ENCODE data around the gene PDE1C.

PDE1C gene

DNA sequence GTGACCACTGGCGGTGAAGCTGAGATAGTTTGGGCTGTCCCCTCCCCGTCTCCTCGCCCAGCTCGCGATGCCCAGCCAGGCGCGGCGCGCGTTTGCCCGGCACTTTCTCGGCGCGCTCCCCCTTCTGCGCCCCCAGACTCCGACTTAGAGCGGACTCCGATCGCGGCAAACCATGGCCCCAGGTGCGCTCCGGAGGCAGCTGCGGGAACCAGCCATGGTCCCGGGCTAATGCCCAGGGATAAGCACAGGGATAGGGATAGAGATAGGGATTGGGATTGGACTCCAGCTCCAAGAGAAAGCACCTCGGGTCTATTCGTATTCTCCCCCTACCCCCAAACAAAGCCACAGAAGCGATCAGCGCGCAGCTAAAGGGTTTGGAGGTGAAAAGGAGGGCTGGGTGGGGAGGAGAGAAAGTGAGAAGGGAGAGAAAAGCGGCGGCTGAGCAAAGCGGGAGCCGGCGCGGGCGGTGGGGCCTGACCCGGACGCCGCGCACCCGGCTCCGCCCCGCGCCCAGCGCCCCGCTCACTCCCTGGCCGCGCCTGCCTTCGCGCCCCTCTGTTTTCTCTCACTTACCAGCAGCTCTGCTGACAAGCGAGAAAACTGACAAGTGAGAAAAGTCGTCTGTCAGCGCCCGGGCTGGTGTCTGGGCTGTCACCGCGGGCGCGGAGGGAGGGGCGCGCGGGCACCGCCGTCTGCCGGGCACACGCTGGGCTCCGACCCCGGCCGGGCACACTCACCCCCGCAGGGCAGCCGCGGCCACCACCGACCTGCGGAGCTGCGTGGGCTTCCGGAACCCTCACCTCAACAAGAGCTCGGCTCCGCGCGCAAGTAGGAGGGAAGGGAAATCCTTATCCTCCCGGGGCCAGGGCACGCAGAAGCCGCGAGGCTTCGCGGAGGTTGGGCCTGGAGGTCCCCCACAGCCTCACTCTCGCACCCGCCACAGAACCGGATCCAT, at the start of gene PDE1C:
TSS of gene PDE1C (minus strand) at position 2 of the 955 bp plus-strand sequence.
- H3K9me3 Mint-ChIP-seq (ENCODE audit: low read depth): peaks cover 5% of the 10 kb centered on the region
- H3K4me1 Mint-ChIP-seq (ENCODE audit: low read depth): no peaks in the 10 kb centered on the region
- H3K36me3 Mint-ChIP-seq: no peaks in the 10 kb centered on the region
- H3K27ac Mint-ChIP-seq: no peak within 1 kb of the TSS
- no peak within 1 kb of the TSS for H3K4me3 Mint-ChIP-seq
- H3K27me3 Mint-ChIP-seq: peaks cover 22% of the 10 kb centered on the region

DNA sequence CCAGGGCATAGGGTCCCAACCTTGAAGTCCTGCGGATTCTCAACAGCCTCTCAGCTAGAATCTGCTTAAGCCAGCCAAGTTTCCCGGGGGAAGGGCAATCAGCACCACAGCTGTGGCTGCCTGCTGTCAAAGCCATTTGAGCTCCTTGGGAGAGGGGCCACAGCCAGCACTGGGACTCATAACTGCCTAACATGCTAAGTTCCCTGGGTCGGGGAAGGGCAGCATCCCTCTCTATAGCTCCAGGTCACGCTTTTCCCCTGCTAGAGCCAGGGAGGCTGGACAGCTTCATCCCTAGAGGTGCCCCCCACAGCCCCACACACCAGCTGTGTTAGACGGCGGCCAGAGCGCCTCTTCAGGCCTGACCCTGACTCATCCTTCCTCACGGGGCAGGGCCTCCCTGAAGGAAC, 49.6 kb upstream of the PDE1C start:
- no peak overlapping the region for H3K27ac Mint-ChIP-seq
- H3K27me3 Mint-ChIP-seq: no peaks in the 10 kb centered on the region
- H3K4me3 Mint-ChIP-seq: no peak overlapping the region
- peaks cover 13% of the 10 kb centered on the region for H3K9me3 Mint-ChIP-seq (ENCODE audit: low read depth)
- no peaks in the 10 kb centered on the region for H3K4me1 Mint-ChIP-seq (ENCODE audit: low read depth)
- no peaks in the 10 kb centered on the region for H3K36me3 Mint-ChIP-seq

DNA sequence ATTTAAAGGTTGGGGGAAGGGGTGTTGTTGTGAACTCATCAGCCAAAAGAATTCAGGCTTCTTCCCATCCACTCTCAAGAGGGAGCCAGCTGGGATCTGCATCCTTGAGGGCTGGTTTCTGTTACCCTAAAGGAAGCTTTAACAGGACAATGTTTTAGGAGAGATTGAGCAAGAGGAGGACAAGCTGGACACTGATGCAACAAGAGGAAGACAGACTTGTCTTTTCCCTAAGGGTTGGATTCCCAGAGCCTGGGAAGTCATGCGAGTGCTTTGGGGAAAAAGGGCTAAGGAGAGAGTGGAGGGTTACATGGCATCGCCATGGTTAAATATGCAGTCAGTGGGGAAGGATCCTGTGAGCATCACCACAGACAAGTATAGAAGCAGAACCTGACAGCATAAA, 47.6 kb upstream of the PDE1C start:
- no peaks in the 10 kb centered on the region for H3K36me3 Mint-ChIP-seq
- H3K4me3 Mint-ChIP-seq: no peak overlapping the region
- no peaks in the 10 kb centered on the region for H3K4me1 Mint-ChIP-seq (ENCODE audit: low read depth)

DNA sequence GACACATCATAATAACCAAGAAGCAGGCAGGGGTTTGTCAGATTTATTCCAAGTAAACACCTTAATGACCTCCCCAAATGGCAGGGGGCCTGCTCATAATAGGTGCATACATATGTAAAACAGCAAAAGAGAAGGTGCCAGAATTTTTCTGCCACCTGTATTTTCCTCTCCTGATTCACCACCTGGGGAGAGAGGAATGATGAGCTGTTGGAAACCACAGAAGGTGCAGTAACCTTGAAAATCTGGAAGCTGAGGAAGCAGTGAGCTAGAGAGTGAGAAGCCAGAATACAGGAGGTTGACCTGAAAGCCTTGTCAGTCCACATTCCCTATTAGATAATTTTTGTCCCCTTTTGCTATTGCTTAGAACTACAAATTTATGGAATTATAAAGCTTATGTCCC, 46.2 kb upstream of the PDE1C start:
- Mint-ChIP-seq H3K9me3 (ENCODE audit: low read depth) (peaks cover 7% of the 10 kb centered on the region), H3K4me3 (no peak overlapping the region), H3K27me3 (no peaks in the 10 kb centered on the region), H3K27ac (no peak overlapping the region), H3K36me3 (no peaks in the 10 kb centered on the region), H3K4me1 (ENCODE audit: low read depth) (no peaks in the 10 kb centered on the region)

More for the DNA sequence above, 47.6 kb upstream of the PDE1C start:
- Mint-ChIP-seq H3K27me3 (no peaks in the 10 kb centered on the region), H3K27ac (no peak overlapping the region), H3K9me3 (ENCODE audit: low read depth) (peaks cover 7% of the 10 kb centered on the region)

DNA sequence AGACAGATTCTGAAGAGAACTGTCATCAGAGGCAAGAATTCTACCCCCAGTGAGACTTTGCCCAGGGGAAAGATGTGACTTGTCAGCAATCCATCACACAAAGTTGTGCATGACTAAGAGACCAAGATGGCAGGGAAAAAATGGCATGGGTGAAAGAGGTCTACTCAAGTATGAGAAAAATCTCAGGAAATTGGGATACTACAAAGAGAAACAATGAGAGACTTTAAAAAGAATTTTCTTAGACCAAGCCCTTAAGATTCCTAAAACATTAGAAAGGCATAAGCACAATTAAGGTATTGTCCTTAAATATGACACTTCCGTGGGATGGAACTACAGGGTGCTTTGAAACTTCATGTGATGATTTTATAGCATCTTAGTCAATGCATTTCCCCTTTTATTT, 45.6 kb upstream of the PDE1C start:
- peaks cover 13% of the 10 kb centered on the region for H3K9me3 Mint-ChIP-seq (ENCODE audit: low read depth)
- H3K27me3 Mint-ChIP-seq: no peaks in the 10 kb centered on the region
- H3K4me1 Mint-ChIP-seq (ENCODE audit: low read depth): no peaks in the 10 kb centered on the region
- no peak overlapping the region for H3K27ac Mint-ChIP-seq
- H3K4me3 Mint-ChIP-seq: no peak overlapping the region
- H3K36me3 Mint-ChIP-seq: no peaks in the 10 kb centered on the region

DNA sequence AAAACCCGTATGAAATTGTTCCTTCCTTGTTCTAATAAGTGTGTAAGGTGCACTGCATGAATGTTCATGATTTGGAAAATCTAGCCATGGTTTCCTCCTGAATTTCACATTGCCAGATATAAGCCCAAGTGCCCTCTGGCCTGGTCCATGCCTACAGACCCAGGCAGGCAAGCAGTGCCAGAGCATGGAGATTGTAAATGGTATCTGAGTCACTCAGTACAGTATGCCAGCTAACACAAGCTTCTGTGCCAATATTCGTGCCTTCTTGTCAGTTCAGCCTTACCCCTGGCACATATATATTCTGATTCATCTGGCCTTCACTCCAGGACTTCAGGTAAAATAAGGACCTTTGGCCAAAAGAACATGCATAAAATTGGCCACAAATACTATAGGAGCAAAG, 38.4 kb upstream of the PDE1C start:
- H3K27ac Mint-ChIP-seq: no peak overlapping the region
- H3K27me3 Mint-ChIP-seq: no peaks in the 10 kb centered on the region
- peaks cover 27% of the 10 kb centered on the region for H3K9me3 Mint-ChIP-seq (ENCODE audit: low read depth)
- no peaks in the 10 kb centered on the region for H3K36me3 Mint-ChIP-seq
- H3K4me3 Mint-ChIP-seq: no peak overlapping the region
- H3K4me1 Mint-ChIP-seq (ENCODE audit: low read depth): no peaks in the 10 kb centered on the region

DNA sequence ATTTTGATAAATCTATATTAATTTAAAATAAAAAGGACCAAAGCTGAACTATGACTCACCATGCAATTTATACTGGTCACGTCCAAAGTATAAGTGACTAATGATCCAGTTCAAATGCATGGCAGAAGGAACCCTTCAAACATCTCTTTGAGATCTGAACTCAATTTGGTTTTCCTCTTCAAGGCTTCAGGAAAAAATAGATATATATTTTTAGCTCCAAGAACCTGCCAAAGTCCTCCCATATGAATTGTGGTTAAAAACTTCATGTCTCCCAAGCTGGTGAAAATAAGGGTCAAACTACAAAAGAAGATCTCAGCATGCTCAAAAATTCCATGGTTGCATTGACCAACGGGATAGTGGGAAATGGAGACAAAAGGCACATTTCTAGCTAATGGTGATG, 34.6 kb upstream of the PDE1C start:
- Mint-ChIP-seq H3K9me3 (ENCODE audit: low read depth) (peaks cover 14% of the 10 kb centered on the region), H3K4me1 (ENCODE audit: low read depth) (no peaks in the 10 kb centered on the region), H3K36me3 (no peaks in the 10 kb centered on the region), H3K4me3 (no peak overlapping the region), H3K27ac (no peak overlapping the region), H3K27me3 (no peaks in the 10 kb centered on the region)

DNA sequence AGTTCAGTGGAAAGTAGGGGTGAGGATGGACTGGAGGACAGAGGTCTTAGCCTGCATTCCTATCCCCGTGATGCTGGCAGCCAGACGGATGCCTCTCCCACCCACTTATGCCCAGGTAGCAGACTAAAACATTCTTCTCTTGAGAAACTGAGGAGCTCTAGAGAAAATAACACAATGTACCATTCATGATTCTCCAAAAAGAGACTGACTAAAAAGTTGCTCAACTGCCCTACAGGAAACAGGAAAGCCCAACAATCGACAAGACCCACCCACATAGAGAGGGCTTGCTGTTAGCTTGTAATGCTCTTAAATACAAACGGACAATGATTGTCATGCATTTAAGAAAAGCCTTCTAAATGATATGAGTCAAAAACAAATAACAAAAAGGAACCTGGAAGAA, 33.2 kb upstream of the PDE1C start:
- Mint-ChIP-seq H3K27me3 (no peaks in the 10 kb centered on the region), H3K4me3 (no peak overlapping the region), H3K36me3 (no peaks in the 10 kb centered on the region), H3K9me3 (ENCODE audit: low read depth) (peaks cover 14% of the 10 kb centered on the region), H3K27ac (no peak overlapping the region), H3K4me1 (ENCODE audit: low read depth) (no peaks in the 10 kb centered on the region)

DNA sequence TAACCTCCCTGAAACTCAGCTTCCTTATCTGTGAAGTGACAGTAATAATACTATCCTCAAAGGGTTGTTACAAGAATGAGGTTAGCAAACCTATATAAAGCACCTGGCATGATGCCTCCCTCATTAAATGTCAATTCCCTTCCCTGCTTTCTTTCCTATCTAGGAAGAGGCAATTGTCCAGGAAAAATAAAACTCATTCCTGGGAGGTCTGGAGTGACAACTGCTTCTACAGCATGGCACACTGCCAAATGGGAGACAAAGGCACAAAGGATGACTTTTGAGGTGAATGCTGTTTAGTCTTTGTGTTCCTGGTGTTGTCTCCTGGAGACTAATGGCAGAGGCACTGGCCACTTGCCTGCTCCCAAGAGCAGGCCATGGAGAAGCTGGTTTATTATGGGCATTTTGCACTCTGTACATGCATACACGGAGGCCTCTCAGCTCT, 32.2 kb upstream of the PDE1C start:
- H3K4me1 Mint-ChIP-seq (ENCODE audit: low read depth): no peaks in the 10 kb centered on the region
- no peak overlapping the region for H3K4me3 Mint-ChIP-seq
- peaks cover 11% of the 10 kb centered on the region for H3K9me3 Mint-ChIP-seq (ENCODE audit: low read depth)
- H3K36me3 Mint-ChIP-seq: no peaks in the 10 kb centered on the region
- no peak overlapping the region for H3K27ac Mint-ChIP-seq
- no peaks in the 10 kb centered on the region for H3K27me3 Mint-ChIP-seq

DNA sequence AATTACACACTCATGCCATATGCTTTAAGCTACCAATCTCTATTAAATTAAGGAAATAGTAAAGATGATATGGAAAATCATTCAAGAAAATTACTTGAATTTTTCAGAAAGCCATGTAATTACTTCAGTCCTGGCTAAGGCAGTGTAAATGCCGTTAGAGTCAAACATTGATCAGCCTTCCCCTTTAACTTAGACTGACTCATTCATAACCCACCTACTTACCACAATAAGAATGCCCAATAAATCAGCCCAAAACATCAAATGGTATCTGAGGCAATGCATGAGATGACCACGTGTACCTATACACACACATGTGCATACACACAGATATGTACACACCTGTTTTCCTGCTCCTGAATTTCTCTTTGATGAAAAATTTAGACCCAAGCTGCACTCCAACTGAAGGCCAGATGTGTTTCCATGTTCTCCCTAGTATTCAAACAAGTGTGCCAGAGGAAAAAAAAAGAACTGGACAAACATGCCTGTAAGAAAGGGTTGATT, 30.2 kb upstream of the PDE1C start:
- Mint-ChIP-seq H3K4me3 (no peak overlapping the region), H3K27ac (no peak overlapping the region)

DNA sequence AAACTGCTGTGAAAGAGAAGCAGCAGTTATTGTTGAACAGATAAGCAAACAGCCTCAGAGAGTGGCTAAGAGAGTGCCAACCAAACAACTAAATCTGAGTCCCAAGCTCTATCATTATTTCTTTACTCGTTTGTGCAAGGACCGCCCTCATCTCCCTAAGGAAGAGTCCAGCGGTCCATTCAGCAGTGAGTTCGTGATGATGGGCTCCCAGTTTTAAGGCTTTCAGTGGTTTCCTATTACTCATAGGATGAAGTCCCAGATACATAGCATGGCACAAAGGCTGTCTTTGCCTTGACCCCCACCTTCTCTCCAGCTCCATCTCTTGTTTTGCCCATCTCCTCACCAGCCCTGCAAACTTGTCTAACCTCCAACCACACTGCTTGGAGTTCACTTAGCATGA, 24.3 kb upstream of the PDE1C start:
- no peak overlapping the region for H3K27ac Mint-ChIP-seq
- H3K27me3 Mint-ChIP-seq: no peaks in the 10 kb centered on the region
- H3K4me3 Mint-ChIP-seq: no peak overlapping the region
- no peaks in the 10 kb centered on the region for H3K4me1 Mint-ChIP-seq (ENCODE audit: low read depth)
- no peaks in the 10 kb centered on the region for H3K36me3 Mint-ChIP-seq
- H3K9me3 Mint-ChIP-seq (ENCODE audit: low read depth): no peaks in the 10 kb centered on the region

More for the DNA sequence above, 30.2 kb upstream of the PDE1C start:
- no peaks in the 10 kb centered on the region for H3K27me3 Mint-ChIP-seq
- H3K36me3 Mint-ChIP-seq: no peaks in the 10 kb centered on the region
- peaks cover 7% of the 10 kb centered on the region for H3K9me3 Mint-ChIP-seq (ENCODE audit: low read depth)
- H3K4me1 Mint-ChIP-seq (ENCODE audit: low read depth): no peaks in the 10 kb centered on the region

DNA sequence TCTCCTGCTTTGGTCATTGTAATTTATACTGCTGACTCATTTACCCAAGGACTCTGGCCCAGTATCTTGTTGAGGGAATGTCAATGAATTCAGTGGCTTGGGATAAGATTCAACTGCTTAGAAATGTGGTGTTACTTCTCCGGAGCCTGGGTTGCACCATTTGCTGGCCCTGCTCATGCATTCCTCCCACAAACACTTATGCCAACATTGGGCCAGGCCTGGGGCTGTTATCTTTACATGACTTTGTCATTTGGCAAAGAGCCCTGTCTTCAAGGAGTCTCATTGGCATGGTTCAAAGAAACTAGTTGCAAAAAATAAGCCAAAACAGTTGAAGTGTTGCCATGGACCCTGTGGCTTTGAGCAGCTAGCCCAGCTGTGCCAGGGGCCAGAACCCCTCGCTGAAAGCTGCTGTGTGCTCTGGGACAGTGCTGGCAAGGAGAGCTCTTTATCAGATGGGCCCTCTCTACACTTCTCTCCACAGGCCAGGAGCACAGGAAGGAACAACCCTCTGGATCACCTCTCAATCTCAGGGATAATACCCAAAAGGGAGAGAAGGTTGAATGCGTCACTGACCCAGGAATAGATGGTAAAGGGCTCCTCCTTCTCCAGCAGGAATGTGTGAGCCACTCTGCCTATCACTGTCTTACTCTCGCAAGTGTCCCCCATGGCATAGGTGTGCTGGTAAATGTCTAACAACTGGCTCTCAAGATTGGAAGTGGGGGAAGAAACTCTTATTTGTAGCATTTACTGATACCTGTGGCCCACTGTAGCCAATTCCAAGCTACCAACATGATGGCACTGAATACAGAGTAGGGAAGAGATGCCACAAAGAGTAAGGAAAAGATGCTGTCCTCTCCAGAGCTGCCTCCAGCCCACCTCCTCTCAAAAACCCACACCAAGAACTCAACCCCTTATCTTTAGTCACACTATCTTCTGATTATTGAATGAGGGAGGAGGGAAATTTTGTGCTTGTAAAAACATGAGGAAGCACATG, 23.5 kb upstream of the PDE1C start:
- Mint-ChIP-seq H3K27ac (no peak overlapping the region), H3K36me3 (no peaks in the 10 kb centered on the region), H3K27me3 (no peaks in the 10 kb centered on the region), H3K9me3 (ENCODE audit: low read depth) (no peaks in the 10 kb centered on the region), H3K4me3 (no peak overlapping the region), H3K4me1 (ENCODE audit: low read depth) (no peaks in the 10 kb centered on the region)

DNA sequence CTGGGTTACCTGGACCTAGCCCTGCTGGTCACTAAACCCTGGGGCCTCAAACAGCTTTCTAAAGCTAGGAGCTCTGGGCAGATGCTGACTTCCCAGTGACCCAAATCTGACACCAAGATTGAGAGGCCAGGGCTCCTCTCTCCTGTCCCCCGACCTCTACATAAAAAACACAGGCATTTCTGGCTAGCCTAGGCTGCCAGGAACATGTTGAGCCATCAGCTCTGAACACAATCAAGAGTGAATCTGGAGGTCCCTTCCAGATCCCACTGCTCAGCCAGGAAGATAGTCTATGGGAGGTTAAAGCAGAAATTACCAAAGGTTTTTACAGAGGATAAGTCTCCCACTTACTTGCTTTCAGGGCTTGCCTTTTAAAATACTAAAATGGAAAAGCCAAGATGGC, 22.1 kb upstream of the PDE1C start:
- no peaks in the 10 kb centered on the region for H3K27me3 Mint-ChIP-seq
- H3K9me3 Mint-ChIP-seq (ENCODE audit: low read depth): no peaks in the 10 kb centered on the region
- H3K36me3 Mint-ChIP-seq: no peaks in the 10 kb centered on the region
- H3K27ac Mint-ChIP-seq: no peak overlapping the region
- no peak overlapping the region for H3K4me3 Mint-ChIP-seq
- H3K4me1 Mint-ChIP-seq (ENCODE audit: low read depth): no peaks in the 10 kb centered on the region

DNA sequence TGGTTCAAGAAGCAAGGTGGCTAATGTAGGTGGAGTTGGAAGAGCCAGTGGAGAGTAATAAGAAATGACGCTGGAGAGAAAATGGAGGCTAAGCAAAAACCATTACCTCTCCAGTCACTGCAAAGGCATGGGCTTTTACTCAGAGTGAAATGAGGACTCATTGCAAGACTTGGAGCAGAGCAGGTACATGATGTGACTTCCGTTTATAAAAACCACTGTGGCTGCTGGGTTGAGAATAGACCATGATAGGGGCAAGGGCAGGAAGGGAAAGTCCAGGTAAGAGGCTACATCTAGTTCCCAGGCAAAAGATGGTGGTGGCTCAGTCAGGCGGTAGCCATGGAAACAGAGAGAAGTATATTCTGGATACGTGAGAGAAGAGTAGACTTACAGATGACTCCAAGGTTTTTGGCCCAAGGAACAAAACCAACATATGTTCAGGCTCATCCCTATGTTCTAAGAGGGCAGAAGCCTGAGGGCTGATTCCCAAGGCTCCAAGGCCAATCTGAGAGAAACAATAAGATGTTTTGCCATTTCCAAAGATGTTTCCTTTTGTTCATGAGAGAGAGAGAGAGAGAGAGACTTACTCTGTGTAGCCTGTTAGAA, 21.5 kb upstream of the PDE1C start:
- H3K4me3 Mint-ChIP-seq: no peak overlapping the region
- no peaks in the 10 kb centered on the region for H3K27me3 Mint-ChIP-seq

More for the DNA sequence above, 21.5 kb upstream of the PDE1C start:
- H3K9me3 Mint-ChIP-seq (ENCODE audit: low read depth): no peaks in the 10 kb centered on the region
- no peak overlapping the region for H3K27ac Mint-ChIP-seq
- no peaks in the 10 kb centered on the region for H3K36me3 Mint-ChIP-seq
- H3K4me1 Mint-ChIP-seq (ENCODE audit: low read depth): no peaks in the 10 kb centered on the region
